ENCODE data around the gene NDUFA11.

- TF ChIP-seq CTCF (IDR thresholded peaks at IDR 0.05; ENCODE audit: insufficient read depth, low read length, poor library complexity, severe bottlenecking) (no peak), EZH2phosphoT487 (conservative IDR thresholded peaks at IDR 0.05; ENCODE audit: low read length) (no peak)
Observed at GRCh38 chr19:5927441-5927821, 23.8 kb upstream of the NDUFA11 start.

Data from SU-DHL-6 (cell line).